GM19025 (cell line): ENCODE results near the gene KATNBL1.
"Not testable (repeated sequence)": the region's sequence is repeated elsewhere in the genome, so short reads cannot be mapped to it uniquely, and the experiment has no call there.

Experiments used
- ATAC-seq: cut with Tn5 transposase; IDR thresholded peaks from one replicate; pipeline ENCODE4 v1.9.1; 2021; ENCODE audit warnings: mild to moderate bottlenecking, low read depth, moderate library complexity; ENCODE audit not compliant: unreplicated experiment

The KATNBL1 gene

DNA sequence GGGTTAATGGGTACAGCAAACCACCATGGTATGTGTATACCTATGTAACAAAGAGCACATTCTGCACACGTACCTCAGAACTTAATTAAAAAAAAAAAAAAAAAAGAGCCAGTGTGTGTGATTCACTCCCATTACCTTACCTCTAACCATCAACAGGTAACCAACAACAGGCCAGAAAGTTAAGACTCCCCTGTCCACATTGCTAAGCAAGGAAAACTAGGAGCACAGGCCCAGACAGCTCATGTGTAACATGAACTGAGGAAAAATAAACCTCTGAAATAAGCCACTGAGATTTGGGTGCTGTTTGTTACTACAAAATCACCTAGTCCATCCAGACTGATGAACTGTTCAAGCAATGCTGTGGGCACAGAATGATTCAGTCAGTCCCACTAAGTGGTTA, 6.0 kb downstream of the KATNBL1 start:
- no peak for ATAC-seq

DNA sequence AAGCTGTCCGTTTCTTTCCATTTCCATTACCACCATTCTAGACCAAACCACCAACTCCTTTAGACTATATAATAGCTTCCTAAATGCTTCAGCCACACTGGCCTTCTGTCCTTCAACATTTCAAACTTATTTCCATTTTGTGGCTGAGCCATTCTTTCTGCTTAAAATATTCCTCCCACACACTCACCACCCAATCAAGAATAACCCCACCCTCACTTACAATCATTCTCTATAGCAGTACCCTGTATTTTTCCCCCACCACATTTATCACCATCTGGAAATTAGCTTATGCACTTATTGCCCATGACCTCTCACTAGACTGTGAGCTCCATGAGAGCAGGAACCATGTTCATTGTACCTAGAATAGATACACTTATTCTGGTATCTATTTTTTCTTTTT, 6.6 kb downstream of the KATNBL1 start:
- no peak for ATAC-seq

DNA sequence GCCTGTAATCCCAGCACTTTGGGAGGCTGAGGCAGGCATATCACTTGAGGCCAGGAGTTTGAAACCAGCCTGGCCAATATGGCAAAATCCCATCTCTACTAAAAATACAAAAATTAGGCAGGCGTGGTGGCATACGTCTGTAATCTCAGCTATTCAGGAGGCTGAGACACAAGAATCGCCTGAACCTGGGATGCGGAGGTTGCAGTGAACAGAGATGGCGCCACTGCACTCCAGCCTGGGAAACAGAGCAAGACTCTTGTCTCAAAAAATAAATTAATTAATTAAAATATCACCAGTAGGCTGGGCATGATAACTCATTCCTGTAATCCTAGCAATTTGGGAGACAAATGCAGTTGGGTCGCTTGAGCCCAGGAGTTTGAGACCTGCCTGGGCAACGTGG, 16.6 kb downstream of the KATNBL1 start:
- ATAC-seq, result not testable (repeated sequence)

DNA sequence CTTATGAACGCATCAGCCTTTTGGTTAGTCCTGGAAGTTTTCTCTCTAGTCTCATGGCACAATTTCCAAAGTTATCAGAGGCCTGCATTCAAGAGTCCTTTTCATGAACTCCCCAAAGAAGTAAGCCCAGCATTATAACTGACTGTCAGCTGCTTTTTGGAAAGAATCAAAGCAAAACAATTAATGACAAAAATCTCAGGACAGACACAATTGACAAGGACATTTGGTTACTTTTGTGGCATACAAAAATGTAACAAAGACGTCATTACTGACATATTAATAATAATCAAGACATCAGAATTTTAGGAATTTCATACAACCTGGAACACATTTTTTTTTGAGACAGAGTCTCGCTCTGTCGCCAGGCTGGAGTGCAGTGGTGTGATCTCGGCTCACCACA, 21.2 kb downstream of the KATNBL1 start:
- ATAC-seq, result no peak

DNA sequence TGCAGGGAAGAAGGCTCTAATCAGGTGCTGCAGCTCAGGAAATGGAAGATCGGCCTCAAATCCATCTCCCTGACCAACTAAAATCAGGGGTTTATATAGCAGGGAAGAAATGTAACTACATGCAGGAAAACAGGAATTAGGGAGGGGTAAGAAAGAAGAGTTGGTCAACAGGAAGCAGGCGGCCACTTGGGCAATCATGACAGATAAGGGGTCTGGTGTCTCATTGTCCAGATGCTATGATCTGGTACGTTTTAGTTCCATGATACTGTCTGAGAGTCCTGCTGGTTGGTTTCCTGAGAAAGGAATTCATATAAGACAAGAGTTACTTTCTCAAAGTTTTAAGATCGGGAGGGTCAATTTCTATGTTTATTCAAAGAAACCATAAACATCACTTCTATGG, 24.2 kb downstream of the KATNBL1 start:
- no peak for ATAC-seq

DNA sequence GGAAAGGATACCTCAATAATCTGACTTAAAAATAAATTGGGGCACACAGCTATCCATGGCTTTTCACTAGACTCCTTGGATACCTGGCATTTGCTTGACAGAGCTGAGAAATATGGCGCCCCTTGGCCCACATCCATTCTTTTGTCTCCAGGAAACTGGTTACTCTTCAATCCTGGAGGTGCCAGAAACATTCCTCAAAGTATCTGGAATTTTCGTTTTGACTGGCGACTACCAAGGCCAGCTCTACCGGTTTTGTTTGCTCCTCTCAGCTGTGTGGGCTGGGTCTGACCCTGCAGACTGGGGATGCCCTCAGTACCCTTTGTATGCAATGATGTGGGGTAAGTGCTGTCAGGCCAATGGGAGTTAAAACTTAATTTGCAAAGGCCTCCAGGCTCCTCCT, 27.0 kb downstream of the KATNBL1 start:
- no peak for ATAC-seq

DNA sequence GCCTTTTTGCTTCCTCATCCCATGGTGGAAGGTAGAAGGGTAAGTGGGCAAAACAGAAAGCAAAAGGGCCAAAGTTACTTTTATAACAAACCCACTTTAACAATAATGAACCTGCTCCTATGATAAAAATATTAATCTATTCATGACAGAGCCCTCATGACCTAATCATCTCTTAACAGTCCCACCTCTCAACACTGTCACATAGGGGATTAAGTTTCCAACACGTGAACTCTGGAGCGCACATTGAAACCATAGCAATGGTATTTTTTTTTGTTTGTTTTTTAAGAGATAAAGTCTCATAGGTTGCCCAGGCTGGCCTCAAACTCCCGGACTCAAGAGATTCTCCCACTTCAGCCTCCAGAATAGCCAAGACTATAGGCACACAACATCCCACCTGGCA, 30.7 kb downstream of the KATNBL1 start:
- no peak for ATAC-seq

DNA sequence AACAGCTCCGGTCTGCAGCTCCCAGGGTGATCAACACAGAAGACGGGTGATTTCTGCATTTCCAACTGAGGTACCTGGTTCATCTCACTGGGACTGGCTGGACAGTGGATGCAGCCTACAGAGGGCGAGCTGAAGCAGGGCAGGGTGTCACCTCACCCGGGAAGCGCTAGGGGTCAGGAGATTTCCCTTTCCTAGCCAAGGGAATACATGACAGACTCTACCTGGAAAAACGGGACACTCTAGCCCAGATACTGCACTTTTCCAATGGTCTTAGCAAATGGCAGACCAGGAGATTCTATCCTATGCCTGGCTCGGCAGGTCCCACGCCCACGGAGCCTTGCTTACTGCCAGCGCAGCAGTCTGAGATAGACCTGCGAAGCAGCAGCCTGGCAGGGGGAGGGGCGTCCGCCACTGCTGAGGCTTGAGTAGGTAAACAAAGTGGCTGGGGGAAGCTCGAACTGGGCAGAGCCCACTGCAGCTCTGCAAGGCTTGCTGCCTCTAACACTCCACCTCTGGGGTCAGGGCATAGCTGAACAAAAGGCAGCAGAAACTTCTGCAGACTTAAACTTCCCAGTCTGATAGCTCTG, 43.8 kb downstream of the KATNBL1 start:
- ATAC-seq, result not testable (repeated sequence)

DNA sequence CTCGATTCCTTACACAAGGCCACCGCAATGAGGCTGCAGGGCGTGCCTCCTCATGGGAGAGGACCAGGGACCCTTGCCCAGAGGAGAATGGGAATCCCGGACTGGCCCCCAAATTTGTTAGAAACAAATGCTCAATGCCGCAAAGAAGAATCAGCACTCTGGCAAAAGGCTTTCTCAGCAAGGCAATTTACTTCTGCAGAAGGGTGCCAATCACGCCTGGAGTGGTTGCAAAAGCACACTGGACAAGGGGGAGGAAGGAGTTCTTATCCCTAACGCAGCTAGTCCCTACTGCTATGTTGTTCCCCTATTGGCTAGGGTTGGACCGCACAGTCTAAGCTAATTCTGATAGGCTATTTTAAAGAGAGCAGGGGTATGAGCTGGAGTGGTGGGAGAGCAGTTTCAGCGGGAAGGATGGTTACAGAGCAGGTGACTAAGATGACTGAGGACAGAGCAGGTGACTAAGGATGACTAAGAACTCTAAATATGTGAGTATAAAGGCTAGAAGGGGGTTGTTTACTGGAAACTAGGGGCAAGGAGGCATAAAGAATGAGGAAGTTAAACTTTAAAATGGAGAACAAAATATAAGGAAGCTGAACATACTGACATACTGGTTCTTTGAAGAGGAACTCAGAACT, 48.5 kb downstream of the KATNBL1 start:
- no peak for ATAC-seq

DNA sequence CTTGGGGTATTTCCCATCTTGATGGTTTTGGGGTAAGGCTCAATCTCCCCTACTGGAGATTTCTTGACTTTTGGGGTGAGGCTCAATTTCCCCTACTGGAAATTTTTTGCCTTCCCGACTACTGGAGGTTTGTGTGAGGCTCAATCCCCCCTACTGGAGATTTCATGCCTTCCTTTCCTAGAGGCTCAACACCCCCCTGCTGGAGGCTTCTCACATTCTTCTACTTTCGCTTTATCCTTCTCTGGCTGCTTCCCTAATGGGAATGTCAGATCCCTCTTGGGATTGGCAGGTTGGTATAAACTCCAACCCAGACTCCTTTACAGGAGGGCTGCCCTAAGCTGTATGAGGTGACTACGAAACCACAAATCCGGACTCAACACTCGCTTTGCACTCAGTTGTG, 49.2 kb downstream of the KATNBL1 start:
- no peak for ATAC-seq

DNA sequence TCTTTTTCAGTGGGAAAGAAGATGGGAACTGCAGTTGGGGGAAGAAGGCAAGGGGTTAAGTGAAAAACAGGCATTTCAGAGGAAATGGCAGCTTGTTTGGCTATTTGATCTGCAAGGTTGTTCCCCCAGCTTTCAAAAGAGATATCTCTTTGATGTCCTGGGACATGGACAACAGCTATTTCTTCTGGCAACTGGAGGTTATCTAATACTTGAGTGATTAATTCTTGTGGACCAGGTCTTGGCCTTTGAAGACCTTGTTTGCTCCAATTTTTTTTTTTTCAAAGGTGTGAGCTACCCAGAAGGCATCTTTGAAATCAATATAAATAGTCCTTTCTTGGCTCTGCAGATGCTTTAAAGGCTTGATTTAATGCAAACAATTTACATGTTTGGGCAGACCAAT, 51.5 kb downstream of the KATNBL1 start:
- no peak for ATAC-seq

DNA sequence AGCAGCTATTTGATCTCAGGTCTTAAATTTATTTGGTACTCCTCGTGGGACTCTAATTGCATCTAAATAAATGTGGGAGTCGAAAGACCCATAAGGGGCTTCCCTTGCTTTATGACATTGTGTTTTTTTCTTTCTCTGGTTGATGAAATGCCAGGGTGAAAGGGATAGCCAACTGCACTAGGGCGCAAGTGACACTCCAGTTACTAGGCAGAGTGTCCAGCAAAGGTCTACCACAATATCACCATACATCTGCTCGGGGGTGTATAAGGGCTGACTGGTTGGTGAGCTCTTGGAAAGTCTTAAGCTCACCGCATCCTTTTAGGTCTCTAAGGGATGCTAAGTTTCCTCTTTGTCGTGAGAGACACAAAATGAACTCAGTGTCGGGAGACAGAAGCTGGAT, 54.0 kb downstream of the KATNBL1 start:
- ATAC-seq, result no peak

DNA sequence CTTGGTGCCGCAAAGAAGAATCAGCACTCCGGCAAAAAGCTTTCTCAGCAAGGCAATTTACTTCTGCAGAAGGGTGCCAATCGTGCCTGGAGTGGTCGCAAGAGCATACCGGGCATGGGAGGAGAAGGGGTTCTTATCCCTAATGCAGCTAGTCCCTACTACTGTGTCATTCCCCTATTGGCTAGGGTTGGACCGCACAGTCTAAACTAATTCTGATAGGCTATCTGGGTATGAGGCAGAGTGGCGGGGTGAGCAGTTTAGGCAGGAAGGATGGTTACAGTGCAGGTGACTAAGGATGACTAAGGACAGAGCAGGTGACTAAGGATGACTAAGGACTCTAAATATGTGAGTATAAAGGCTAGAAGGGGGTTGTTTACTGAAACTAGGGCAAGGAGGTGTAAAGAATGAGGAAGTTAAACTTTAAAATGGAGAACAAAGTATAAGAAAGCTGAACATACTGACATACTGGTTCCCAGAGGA, 55.1 kb downstream of the KATNBL1 start:
- ATAC-seq, result no peak

DNA sequence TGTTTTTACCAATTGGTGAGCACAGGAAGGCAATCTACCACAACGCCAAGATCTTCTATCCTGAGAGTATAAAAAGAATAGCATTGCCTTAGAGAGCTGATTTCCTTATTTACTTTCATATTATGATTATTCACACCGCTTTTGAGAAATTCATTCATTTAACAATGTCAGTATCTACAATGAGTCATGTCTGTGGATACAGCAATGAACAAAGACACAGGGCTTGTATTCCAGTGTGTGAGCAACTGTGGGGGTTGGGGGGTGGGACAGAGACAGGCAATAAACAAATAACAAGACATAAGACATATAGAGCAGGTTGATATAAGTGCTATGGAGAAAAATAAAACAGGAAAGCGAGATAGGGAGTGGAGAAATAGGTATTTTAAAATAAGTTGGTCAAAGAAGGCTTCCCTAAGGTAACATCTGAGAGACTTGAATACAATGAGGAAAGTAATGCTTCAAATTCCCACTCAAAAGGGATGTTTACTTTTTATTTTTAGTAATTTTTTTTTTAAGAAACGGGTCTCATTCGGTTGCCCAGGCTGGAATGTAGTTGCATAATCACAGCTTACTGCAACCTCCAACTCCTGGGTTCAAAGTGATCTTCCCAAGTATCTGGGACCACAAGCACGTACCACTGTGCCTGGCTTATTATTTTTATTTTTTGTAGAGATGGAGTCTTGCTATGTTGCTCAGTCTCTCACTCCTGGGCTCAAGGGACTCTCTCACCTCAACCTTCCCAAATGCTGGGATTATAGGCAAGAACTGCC, 62.3 kb downstream of the KATNBL1 start:
- no peak for ATAC-seq

DNA sequence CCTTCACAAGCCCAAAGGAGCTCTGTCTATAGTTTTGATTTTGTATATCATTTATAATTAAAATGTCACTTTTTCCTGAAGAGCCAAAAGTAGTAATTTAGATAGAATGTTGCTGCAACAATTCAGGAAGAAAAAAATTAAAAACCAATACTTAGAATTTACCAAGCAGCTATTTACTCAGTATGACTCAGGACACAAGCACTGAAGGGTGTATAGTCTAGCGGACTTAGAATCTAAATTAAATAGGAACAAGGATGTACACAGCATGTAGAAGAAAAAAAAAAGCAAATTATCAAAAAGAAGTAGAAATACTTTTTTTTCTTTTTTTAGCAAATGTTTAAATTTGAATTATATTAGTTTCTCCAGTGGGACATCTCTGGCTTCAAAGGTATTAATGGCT, 76.4 kb downstream of the KATNBL1 start:
- ATAC-seq, result no peak

DNA sequence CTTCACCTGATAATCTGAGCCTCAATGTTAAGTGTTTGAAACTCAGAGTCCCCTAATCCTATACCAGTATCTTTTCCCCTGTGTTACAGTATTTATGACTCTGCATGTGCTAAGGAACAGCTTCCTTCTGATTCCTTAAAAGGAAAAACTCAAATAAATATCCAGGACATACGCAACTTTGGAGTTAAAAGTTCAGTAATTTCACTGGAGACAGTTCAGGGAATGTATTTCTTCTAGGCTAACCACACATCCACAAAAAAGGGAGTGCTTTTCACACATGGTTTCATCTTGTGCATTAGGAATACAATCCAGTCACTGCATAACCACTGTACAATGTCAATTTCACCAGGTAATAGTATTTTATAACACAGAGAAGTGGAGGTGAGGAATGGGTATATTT, 77.0 kb downstream of the KATNBL1 start:
- no peak for ATAC-seq

DNA sequence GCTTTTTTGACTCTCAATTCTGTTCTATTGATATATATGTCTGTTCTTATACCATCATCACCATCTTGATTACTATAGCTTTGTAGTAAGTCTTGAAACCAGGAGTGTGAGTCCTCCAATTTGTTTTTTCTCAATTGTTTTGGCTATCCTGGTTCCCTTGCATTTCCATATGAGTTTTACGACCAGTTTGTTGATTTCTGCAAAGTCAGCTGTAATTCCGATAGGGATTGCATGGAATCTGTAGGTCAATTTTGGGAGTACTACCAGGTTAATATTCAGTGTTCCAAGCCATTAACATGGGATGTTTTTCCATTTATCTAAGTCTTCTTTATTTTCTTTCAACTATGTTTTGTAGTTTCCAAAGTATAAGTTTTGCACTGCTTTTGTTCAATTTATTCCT, 81.0 kb downstream of the KATNBL1 start:
- ATAC-seq, result no peak

DNA sequence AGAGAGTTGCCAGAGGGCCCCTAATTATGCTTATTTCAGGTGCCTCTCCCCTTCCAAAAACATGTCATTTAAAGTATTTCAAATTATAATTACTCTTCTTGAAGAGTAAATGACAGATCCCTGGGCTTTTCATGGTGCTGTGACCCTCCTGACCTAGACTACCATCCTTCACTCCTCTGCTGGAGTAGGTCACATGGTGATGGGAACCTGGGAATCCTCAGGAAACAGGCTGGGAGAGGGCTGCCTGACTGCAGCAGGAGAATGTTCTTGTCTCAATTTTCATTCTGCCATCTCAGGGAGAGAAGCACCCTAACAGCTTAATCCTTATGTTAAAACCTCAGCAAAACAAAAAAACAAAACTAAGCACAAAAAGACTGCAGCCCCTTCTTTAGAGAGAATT, 83.4 kb downstream of the KATNBL1 start:
- no peak for ATAC-seq

DNA sequence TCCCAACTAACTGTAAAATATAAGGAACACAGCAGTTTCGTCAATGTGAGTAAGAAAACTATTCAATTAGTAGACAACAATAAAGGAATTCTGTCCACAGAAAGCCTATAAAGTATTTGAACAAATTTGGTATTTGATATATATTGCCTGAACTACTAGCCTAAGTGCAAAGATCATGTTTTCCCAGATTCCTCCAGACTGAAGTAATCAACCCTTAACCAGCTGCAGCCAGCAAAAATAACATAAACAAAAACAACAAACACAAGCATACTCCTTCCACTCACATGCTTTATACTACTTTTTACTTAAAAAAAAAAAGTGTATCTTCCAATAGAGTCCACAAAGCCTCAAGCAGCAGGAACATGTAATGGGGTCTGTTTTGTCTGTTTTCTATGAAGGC, 84.0 kb downstream of the KATNBL1 start:
- no peak for ATAC-seq

DNA sequence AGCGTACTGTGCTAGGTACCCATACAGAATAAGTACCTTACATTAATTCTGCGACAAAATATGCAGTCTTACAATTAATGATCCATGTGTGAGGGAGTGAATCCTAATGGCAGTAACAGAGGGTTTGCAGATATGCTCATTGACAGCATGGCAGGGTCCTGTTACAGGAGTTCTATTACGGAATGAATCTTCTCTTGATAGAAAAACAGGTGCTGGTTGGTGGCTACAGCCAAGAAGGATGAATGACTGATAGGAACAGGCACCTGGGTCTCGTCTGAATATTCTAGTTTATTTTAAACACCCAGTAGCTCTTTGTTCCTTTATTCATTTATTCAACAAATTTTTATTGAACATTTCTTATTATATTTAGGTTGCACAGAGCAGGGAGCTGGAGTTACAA, 85.2 kb downstream of the KATNBL1 start:
- no peak for ATAC-seq

DNA sequence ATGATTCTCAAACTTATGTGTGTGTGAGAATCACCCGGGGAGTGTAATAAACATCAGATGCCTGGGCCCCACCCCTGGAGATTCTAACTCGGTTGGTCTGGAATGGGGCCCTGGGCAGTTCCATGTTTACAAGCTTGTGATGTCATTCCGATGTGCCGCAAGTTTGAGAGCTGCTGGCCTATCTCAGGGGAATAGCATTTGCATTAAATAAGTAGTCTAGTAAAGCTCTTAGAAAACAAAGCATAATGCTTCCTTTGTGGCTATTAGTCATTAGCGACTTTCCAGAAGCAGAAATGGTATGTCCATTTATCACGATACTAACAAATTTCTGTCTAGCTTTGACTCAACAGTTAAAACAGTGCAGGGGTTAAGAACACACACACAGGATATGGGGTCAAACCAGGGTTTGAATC, 87.1 kb downstream of the KATNBL1 start:
- ATAC-seq, result peak; percentile 79

DNA sequence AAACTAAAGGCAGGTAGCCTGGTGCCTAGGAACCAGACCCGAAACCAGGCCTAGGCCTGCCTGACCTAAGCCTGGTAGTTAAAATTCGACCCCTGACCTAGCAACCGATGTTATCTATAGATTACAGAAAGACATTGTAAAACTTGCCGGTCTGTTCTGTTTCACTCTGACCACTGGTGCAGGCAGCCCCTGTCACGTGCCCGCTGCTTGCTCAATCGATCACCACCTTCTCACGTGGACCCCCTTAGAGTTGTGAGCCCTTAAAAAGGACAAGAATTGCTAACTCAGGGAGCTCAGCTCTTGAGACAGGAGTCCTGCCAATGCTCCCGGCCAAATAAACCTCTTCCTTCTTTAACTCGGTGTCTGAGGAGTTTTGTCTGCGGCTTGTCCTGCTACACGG, 88.1 kb downstream of the KATNBL1 start:
- ATAC-seq, result not testable (repeated sequence)
